ENCODE data around the gene USP7.
"Not testable (repeated sequence)": the region's sequence is repeated elsewhere in the genome, so short reads cannot be mapped to it uniquely, and the experiment has no call there.

Gene USP7

DNA sequence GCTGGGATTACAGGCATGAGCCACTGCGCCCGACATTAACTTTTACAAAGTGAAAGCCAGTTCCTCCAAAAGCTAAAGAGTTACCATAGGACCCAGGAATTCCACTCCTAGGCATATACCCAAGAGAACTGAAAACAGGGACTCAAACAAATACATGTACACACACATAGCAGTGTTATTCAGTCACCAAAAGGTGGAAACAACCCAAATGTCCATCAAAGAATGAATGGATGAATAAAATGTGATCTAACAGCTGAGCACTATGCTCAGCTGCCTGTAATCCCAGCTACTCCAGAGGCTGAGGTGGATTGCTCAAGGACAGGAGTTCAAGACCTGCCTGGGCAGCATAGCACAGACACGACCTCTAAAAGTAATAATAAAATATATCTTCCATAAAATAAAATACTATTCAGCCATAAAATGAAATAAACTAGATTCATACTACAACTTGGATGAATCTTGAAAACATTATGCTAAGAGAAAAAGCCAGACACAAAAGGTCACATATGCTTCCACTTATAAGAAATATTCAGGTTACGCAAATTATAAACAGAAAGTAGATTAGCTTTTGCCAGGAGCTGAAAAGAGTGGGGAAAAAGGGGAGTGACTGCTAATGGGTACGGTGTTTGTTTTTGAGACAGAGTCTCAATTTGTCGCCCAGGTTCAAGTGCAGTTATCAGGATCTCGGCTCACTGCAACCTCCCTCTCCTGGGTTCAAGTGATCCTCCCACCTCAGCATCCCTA, 9.3 kb upstream of the USP7 start:
- no peak for DNase-seq (ENCODE audit: low read depth in 2 of 2)

DNA sequence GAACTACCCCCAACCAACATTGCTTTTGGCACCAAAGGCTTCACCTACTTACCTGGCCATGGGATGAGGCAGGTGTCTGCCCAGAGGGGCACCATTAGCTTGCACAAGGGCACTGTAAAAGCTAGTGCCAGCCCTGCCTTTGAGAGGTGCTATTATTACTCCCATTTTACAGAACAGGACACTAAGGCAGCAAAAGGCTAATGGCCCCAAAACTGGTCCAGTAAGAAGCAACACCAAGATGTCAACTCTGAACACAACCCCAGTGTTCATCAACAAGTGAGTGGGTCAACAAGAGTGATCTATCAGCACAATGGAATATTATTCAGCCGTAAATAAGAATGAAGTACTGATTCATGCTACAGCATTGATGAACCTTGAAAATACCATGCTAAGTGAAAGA, 7.7 kb upstream of the USP7 start:
- no peak for DNase-seq (ENCODE audit: low read depth in 2 of 2)

DNA sequence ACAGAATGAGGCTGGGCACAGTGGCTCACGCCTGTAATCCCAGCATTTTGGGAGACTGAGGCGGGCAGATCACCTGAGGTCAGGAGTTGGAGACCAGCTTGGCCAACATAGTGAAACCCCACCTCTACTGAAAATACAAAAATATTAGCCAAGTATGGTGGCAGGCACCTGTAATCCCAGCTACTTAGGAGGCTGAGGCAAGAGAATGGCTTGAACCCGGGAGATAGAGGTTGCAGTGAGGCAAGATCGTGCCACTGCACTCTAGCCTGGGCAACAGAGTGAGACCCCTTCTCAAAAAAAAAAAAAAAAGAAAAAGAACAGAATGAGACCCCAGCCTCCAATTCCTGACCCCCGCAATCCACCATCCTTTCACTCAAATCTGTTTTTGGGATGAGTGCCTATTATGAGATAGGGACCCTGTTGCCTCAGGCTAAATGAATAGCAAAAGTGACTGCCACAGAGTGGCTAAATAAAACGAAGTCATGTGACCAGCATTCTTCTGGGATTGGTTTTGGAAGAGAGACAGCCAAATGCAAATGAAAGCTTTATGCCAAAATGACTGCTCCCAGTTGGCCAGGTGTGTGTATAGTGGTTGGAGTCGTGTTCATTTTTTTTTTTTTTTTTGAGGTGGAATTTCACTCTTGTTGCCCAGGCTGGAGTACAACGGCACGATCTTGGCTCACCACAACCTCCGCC, 5.6 kb upstream of the USP7 start:
- DNase-seq (ENCODE audit: low read depth in 2 of 2): not testable (repeated sequence)

DNA sequence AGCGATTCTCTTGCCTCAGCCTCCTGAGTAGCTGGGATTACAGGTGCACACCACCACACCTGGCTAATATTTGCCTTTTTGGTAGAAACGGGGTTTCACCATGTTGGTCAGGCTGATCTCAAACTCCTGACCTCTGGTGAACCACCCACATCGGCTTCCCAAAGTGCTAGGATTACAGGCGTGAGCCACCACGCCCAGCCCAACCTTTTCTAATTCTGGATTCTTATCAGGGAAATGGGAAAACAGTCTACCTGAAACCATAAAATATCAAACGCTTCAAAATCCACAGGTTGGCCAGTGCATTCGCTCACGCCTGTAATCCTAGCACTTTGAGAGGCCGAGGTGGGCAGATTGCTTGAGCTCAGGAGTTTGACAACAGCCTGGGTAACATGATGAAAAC, 4.3 kb upstream of the USP7 start:
- not testable (repeated sequence) for DNase-seq (ENCODE audit: low read depth in 2 of 2)

DNA sequence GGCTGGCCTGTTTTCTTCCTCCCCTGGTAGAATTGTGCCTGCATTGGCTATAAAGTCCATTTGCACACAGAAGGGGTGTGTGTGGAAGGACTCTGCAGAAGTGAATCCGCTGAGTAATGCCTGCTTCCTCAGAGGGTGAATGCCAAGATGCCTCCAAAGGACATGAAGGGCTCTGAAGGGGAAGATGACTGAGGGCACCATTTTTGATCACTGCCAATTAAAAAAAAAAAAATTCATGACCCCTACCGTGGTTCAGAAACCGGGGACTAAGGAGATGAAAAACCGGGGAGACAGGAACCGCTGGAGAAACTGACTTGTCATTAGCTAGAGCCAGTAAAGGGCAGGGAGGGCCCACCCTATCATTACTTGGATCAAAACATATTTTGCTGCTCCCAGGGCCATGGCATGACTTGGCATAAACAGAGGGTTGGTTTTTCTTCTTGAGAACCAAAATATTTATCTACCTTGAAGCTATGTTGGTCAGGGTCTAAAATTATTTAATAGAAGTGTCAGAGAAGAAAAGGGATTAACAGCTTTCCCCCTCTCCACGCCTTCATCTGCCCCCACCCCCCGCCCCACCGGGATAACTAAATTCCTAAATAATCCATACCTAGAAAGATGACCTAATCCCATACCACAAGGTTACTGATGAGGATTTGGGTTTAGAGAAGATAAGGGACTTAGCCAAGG, 3.6 kb upstream of the USP7 start:
- DNase-seq (ENCODE audit: low read depth in 2 of 2): no peak

DNA sequence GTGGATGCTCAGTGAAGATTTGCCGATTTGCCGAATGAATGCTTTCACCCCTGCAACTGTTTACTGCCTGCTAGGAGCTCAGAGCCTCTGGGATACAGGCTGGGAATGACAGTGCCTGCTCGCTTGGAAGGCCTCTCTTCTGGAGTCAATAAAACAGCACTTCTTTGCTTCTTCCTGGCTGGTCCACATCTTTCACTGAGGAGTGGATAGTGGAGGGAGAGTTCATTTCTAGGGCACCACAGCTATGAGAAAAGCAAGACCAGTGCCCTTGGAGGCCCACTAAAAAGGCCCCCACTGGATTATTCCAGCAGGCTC, 3.1 kb upstream of the USP7 start:
- no peak for DNase-seq (ENCODE audit: low read depth in 2 of 2)

DNA sequence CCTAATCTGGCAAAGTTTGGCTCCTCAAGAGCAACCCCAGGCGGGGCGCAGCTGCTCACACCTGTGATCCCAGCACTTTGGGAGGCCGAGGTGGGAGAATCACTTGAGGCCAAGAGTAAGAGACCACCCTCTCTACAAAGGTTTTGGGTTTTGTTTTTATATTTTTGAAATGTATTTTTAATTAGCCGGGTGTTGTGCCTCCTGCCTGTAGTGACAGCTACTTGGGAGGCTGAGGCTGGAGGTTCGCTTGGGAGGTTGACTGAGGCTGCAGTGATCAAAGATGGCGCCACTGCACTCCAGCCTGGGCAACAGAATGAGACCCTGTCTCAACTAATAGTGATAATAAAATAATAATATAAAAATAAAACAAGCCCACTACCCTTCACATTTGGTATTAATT, 756 bp upstream of the USP7 start:
- no peak for DNase-seq (ENCODE audit: low read depth in 2 of 2)

DNA sequence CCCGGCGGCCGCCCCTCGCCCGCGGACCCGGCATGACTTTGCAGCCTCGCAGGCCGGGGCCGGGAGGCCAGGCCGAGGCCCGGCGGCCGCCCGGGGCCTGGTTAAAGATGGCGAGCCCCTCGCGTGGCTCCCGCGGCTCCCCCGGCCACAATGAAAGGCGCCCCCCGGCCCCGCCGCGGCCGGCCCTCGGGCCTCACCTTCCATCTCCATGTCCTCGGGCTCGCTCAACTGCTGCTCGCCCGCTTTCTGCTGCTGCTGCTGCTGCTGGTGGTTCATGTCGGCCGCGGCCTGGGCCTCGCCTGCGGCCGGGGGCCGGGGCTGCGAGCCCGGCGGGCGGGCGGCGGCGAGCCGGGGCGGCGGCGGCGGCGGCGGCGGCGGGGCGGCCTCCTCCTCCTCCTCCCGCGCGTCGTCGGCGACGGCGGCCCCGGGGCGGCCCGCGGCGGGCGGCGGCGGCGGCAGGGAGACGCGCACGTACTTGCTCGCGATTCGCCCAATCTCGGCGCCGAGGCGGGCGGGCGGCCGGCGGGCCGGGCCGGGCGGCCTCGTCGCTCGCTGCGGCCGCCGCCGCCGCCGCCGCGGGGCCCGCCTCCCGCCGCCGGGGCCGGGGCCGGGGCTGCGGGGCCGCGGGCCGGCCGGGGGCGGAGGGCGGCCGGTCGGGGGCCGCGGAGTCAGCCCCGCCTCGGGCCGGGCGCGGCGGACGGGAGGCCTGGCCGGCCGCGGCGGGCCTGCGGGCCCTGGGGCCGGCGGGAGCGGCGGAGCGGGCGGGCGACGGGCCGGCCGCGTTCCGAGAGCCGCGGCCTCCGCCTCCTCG, 491 bp downstream of the USP7 start:
- no peak for DNase-seq (ENCODE audit: low read depth in 2 of 2)

DNA sequence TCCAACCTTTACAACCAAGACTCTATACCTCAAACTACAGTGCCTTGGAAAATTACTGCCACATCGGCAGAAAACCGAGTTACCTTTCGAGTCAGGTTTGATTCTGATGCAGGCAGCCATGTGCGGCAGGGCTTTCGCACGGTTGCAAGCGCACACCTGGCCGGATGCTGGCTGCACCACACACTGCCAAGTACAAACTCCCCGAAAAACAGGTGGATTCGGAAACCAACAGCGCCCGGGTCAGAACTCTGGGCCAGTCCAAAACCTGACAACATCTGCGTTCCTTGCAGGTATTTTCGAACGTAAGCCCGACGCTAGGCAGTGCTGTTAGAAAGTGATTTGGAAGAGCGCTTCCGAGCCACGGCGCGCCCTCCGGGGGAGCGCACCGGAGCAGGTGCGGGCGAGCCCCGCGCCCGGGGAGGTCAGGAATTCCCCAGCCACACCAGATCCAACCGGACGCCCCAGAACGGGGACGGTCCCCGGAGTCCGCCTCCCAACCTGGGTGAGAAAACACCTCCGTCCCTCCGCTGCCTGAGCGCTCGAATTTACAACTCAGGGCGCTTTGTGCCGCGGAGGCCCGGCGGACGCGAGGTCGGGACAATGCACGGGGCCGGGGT, 1.2 kb downstream of the USP7 start:
- DNase-seq (ENCODE audit: low read depth in 2 of 2): no peak

DNA sequence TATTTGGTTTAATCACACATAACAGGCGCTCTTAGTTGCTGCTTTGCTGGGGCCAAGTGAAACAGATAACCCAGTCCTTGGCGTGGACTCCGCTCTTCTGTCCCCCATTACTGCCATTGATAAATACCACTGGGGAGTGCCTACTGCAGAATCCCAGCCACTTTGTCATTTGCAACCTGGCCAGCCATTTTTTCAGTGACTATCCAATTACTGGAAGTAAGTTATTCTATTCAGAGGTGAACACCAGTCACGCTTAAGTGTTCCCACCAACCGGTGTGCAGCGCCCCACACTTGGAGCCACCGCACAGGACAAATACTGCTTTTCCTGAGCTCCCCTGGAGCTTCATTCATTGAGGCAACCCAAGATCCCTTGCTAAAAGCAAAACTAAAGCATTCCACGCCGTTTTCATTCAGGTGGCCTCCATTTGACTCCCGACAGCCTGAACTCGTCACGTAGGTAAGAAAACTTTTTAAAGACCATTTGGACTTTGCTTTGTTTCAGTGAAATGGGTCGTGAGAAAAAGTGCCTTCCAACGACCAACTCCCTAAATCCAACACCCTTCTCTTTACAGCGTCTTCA, 1.8 kb downstream of the USP7 start:
- no peak for DNase-seq (ENCODE audit: low read depth in 2 of 2)

DNA sequence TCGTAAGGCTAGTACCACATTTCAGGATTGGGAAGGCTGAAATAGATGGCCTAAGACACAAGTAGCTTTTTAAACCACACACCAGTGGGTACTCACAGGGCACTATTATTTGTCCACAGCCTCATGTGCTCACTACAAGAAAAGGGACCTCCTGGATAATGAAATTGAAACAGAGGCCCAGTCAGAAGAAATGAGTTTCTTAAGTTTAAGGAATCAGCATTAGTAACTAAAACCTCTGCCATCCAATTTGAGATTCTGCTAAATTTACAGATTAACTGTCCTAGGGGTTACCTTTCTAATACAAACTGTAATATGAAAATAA, 3.0 kb downstream of the USP7 start:
- DNase-seq (ENCODE audit: low read depth in 2 of 2): no peak

DNA sequence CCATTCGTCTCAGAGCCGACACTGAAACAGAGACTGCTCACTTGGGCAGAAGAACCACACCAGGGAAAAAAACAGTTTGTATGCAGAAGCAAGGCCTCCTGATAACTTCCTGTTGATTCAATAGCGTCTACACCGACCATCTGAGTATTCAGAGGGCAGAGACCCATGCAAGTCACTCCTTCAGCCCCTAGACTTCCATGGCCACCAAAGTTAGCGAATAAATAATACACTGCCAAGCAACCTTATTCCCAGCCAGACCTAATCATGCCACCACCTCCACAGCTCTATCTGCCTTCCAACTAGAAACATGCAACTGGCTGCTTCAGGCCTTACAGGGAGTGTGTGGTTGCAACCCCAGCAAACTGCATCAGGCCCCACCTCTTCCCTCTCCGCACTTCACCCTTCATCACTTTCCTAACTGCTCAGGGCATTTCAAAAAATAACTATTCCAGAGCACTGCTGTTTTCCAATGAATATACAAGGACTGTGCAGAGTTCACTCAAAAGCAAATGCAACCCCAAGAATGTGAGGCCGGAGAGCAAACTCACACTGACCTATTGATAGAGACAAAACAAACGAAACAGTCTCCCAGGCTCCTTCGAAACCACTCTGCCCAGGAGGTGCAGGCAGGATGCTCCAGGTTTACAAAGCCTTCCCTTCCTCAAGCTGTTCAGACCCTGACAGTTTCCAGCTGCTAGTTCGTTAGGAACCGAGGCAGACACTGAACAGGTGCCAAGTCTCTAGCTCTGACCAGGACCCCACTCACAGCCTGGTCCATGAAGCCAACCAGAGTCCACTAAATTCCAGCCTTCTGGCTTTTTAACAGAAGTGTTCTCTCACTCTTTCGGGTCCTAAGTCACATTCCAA, 3.6 kb downstream of the USP7 start:
- DNase-seq (ENCODE audit: low read depth in 2 of 2): no peak

DNA sequence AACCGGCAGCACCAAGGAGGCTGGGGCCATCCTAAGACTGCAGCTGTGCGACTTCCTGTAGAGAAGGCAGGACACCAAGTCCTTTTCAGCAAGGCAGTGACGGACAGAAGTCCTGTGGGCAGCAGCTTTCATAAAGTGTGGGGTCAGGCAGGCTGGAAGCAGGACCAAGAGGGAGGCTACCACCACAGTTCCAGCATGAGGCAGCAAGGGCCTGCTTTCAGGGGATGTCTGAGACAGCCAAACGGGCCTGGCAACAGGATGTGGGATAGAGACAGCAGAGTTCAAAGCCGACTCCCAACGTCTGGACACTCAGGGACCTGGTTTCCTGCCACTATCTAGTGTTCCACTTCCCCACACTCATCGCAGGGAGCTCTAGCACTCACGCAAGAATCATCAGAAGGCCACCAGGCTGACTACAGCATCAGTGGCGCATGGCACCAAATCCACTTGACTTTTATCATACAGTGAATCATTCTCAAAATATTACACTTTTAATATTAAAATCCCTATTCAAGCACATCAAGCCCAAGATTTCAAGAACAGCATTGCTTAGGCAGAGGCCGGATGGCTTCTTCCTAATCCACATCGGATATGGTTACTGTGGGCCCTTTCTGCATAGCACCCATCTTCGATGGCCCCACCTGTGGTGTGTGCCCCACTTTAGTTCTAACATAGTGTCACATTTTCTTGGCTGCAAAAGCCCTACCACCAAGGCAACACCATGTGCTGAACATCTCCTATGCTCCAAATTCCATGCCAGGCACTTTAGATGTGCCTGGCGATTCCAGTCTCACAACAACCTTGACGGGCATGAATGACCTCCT, 5.2 kb downstream of the USP7 start:
- DNase-seq (ENCODE audit: low read depth in 2 of 2): no peak

DNA sequence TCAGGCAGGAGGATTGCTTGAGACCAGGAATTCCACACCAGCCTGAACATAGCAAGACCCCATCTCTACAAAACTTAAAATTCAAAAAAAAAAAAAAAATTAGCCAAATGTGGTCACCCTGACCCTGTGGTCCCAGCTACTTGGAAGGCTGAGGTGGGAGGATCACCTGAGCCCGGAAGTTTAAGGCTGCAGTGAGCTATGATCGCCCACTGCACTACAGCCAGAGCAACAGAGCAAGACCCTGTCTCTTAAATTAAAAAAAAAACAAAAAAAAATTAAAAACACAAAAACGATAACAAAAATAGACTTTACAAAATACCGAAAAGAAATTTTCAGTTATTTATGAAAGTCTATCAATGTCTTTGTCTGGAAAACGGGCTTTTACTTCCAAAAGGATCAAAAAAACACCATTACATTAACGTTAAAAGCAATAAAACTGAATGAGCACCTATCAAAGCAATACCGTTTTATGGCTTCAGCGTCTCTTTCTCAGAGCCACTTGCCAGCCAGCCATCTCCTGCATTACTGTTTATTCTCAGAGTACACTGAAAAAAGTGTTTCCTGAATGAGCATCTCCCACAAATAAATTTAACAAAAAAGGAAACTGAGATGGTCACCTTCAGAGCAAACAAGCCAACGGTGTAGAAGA, 6.1 kb downstream of the USP7 start:
- DNase-seq (ENCODE audit: low read depth in 2 of 2): no peak

DNA sequence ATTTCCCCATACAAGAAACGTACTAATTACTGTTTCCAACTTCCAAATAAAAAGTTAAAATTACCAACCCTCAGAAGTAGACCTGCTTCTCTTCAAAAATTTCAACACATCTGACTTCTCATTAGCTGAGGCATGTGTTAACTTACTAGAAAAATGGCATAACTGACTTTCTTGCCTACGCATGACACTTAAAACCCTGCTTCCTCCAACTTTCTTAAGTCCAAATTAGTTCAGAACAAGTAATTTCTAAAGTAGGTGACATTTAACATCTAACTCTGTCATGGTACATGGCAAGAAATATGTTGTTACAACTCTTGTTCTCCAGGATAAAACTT, 6.7 kb downstream of the USP7 start:
- no peak for DNase-seq (ENCODE audit: low read depth in 2 of 2)

DNA sequence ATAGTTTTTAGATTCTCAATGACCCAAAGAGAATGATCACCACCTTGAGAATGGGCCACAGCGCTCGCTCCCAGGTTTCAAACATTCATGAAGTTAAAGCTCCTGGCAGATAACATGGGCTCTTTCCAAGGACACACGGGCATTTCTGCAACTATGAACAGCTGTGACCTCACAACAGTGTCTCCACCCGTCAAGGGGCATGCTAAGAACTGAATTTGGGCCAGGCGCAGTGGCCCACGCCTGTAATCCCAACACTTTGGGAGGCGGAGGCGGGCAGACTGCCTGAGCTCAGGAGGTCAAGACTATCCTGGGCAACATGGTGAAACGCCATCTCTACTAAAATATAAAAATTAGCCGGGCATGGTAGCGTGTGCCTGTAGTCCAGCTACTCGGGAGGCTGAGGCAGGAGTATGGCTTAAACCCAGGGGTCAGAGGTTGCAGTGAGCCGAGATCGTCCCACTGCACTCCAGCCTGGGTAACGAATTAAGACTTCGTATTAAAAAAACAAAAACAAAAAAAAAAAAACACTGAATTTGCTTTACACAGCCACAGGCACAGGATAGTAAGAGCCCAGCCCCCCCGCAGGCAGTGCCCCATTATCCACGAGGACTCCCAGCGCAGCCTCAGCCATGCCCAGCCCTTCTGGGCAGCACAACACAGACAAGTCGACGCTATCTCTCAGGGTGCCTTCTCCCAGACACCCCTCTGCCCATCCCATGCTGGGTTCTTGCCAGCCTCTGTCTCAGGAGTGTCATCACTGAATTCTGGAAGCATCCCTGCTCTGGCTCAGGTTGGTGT, 7.2 kb downstream of the USP7 start:
- no peak for DNase-seq (ENCODE audit: low read depth in 2 of 2)

DNA sequence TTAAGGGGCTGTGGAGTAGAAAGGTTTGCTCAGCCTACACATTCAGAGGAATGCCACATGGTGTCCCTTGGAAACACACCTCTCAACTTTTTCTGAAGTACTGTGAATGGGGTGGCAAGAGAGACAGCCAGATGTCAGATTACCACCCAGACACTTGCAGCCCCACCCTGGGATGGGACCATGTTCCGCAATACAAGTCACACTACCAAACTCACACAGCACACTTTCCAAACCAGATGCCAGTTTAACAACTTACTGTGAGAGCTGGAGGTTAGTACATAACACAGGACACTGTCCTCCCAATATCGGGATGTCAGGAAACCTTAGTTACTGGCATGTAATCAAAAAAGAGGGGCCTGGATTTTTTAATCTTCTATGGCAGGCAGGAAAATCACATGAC, 7.9 kb downstream of the USP7 start:
- no peak for DNase-seq (ENCODE audit: low read depth in 2 of 2)

DNA sequence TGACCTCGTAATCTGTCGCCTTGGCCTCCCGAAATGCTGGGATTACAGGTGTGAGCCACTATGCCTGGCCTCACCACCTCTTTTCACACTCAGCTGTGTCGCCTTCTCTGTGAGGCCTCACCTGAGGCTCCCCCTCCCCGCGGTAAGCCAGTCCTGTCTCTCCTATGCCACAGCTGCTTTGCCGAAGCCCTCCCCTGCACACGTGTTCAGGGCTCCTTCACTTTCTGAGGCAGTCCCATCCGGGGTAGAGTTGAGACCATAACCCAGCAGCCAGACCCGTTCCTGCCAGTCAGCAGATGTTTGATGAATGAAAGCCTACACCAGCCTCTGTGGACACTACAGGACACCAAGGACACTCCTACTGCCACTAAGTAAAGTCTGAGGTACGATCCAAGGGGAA, 10.6 kb downstream of the USP7 start:
- DNase-seq (ENCODE audit: low read depth in 2 of 2): no peak

DNA sequence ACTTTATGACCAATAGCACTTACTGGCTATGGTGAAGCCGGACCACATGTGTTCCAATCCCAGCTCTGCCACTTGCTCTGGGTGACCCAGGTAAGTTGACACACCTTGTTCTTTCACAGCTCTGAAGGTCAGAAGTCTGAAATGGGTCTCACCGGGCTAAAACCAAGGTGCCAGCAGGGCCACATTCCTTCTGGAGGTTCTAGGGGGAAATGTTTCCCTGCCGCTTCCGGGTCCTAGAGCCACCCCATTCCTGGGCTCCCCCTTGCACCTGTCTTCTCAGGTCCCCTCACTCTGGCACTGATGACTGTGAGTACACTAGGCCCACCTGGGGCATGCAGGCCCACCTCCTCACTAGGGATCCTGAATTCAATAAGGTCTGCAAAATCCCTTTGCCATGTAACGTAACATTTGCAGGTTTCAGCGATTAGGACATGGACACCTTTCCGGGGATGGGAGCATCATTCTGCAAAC, 11.4 kb downstream of the USP7 start:
- DNase-seq (ENCODE audit: low read depth in 2 of 2): no peak
